Stimulated activated CD8-positive, alpha-beta memory T cell treated with anti-CD3 and anti-CD28 coated beads, Interleukin-15, amount 100 ng/mL, for 24 hours (primary cell): Measurements from ENCODE around the gene MSLN.

ENCODE experiments used
- DNase-seq: peaks from one replicate; pipeline ENCODE4 v3.0.0-alpha.2; 2020; ENCODE audit warnings: low read depth

Gene MSLN

GRCh38 chr16:807347-808084 is 47.0 kb downstream of the MSLN start:
- peak; percentile 68 for DNase-seq

- DNase-seq = no peak
These were observed 47.5 kb downstream of the MSLN start for GRCh38 chr16:808085-808386.

GRCh38 chr16:813204-813915 is 52.8 kb downstream of the MSLN start:
- DNase-seq = no peak

DNA sequence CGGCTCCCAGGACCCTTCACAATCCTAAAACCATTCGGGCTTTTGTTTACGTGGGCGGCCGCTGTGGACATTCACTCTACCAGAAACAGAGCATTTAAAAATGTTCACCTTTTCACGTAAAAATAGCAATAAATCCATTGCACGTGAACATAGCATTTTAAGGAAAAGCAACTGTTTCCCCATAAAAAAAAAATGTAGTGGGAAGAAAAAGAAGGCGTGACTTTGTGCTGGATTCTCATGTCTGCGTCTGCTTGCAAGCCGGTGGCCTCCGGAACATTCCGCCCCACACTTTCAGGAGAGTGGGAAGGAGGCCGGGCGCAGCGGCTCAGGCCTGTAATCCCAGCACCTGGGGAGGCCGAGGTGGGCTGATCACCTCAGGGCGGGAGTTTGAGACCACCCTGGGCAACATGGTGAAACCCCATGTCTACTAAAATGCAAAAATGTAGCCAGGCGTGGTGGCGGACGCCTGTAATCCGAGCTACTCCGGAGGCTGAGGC is 53.4 kb downstream of the MSLN start:
- no peak for DNase-seq

DNA sequence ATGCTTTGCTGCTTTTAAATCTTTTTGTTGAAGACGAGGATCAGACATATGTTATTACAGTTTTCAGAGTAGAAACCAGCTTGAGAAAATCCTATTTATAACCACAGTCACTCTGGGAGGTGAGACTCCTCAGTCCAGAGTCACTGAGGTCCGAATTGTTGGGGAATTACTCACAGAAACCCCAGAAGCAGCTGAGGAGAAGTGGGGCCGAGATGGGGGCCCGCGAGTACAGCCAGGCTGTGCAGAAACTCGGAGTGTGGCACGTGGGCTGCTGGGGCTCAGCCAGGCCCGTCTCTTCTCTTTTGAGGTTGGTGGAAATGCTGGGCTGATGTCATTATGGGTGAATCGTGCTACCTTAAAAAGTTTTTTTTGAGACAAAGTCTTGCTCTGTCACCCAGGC is 54.4 kb downstream of the MSLN start:
- DNase-seq = no peak

GRCh38 chr16:815861-816260 is 55.3 kb downstream of the MSLN start:
- DNase-seq = no peak

DNA sequence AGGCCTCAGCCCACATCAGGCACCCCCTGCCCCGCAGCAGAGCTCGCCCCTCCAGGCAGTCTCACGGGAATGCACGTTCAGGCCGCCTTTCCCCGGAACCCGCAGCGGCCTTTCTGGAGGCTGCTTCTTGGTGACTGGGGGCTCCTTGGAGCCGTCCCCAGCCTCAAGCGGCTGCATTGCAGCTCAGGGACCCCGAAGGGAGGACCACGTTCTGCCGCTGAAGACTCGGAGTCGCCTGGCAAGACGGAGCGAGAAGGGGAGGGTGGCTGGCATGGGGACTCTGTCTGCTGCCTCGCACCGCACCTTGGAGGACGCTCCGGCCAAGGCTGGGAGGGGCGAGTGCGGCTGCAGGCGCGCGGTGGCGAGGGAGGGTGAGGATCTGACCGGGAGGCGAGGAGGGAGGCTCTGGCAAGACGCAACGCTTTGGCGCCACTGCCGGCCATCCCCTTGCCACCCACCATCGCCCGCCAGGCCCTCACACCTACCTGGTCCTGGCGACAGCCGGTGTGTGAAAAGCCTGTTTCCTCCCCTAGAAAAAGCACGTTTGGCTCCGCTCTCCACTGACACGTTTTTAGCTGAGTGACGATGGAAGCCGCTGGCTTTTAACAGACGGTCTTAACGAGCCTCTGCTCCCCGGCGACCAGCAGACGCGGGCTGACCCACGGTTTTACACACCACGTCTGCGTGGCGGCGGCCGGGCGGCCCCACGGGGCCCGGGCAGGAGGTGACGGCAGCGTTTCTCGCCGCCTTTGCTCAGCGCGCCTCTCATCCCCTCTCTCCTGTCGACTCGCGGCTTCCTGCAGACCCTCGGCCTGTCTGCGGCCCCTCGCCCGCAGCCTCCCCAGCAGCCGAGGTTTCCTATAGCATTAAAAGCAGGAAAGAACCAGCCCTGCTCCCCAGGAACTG is 56.7 kb downstream of the MSLN start:
- no peak for DNase-seq

DNA sequence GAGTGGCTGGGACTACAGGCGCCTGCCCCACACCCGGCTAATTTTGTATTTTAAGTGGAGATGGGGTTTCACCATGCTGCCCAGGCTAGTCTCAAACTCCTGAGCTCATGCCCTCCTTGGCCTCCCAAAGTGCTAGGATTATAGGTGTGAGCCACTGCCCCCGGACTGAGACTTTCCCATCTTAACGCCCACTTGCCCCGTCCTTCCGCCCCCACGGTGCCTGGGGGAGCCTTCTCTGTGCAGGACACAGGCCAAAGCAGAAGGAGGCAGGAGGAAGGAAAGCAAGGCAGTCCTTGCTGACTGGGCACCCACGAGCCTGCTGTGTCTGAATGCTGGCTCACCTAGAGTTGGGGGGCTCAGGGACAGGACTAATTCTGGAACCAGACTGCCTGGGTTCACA is 57.6 kb downstream of the MSLN start:
- DNase-seq = no peak
